Activated CD8-positive, alpha-beta T cell treated with anti-CD3 and anti-CD28 coated beads for 36 hours (primary cell): Measurements from ENCODE around the gene RIOK2. TPM values are rescaled to one million over a fixed set of nuclear protein-coding genes. Genes with fewer than 3 reads are reported as not detected.

Experiments
- ATAC-seq: fragments of 200-7000 bp; cut with Tn5 transposase; one replicate; pipeline ENCODE4 v1.10.0; 2021; ENCODE audit warnings: mild to moderate bottlenecking, moderate library complexity
- CTCF ChIA-PET: fragments of 350-600 bp; sonication (Branson Sonifier 250); formaldehyde crosslinking; loops from one replicate; lab custom pipeline; 2021; ENCODE audit warnings: antibody characterized with exemption; lab: Charles Lee
- POLR2A ChIA-PET: fragments of 350-600 bp; sonication (Branson Sonifier 250); formaldehyde crosslinking; loops from one replicate; lab custom pipeline; 2021; ENCODE audit warnings: antibody characterized with exemption; lab: Charles Lee
- DNase-seq: peaks from one replicate; pipeline ENCODE4 v3.0.0-alpha.2; 2020
- H3K27ac Mint-ChIP-seq: one replicate; pipeline ENCODE4 v1.8.0; 2021; ENCODE audit warnings: mild to moderate bottlenecking, mixed read lengths
- H3K27me3 Mint-ChIP-seq: one replicate; pipeline ENCODE4 v1.8.0; 2021; ENCODE audit warnings: mixed read lengths
- H3K36me3 Mint-ChIP-seq: one replicate; pipeline ENCODE4 v1.8.0; 2021; ENCODE audit warnings: low read depth, mixed read lengths
- H3K4me1 Mint-ChIP-seq: one replicate; pipeline ENCODE4 v1.8.0; 2021; ENCODE audit warnings: low read depth, mixed read lengths
- H3K4me3 Mint-ChIP-seq: one replicate; pipeline ENCODE4 v1.8.0; 2021; ENCODE audit warnings: mild to moderate bottlenecking, moderate library complexity, mixed read lengths
- H3K9me3 Mint-ChIP-seq: one replicate; pipeline ENCODE4 v1.8.0; 2021; ENCODE audit warnings: mixed read lengths
- intact Hi-C: fragments of 100-400 bp; cut with micrococcal nuclease; formaldehyde crosslinking; loops from one replicate; pipeline ENCODE4 v1.10.0; 2022
- total RNA-seq, 2 experiments: library from RNA; stranded (reverse); gene quantifications; one replicate each; pipeline ENCODE4 v1.2.3, GENCODE V29; 2021
- TF ChIP-seq, protein P1 (sequence below): fragments of 200-600 bp; IDR thresholded peaks from one replicate; pipeline ENCODE4 v1.8.0; 2022; ENCODE audit warnings: antibody characterized with exemption, mild to moderate bottlenecking

The RIOK2 gene
- total RNA-seq, 2 experiments from 2014 or later, result 31.7 to 33.1 TPM

DNA sequence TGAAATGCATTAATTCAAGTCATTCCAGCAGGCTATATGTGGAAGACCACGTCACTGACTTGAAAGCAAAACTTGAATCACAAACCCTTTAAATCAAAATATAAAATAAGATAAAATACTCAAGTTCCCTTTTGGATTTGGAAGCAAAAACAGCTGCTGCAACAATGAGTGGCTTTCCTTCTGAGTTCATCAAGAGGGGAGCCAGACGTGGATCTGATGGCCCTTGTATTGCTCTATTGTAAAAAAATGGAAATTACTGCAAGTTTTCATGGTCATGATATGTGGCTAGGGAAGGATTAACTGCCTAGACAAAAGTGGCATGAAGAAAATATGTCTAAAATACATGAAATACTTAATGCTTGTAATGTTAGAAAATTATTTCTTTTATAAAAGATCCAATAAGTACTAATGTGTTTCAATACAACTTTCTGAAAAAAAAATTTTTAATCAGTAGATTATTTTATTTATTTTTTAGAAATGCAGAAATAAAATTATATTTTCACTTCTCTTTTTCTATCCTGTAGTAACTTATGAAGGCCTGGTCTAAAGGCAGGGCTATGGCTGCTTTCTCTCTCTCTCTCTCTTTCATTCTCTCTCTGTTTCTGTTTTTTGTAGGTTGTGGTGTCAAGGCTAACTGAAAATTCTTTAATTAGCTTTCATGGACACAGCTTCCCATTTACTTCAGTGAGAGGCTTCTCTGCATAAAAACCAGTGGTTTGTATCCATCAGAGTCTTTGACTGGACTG is 64.6 kb downstream of the RIOK2 start:
- DNase-seq (no peak), ATAC-seq (no peak)
- TF ChIP-seq, protein P1, sequence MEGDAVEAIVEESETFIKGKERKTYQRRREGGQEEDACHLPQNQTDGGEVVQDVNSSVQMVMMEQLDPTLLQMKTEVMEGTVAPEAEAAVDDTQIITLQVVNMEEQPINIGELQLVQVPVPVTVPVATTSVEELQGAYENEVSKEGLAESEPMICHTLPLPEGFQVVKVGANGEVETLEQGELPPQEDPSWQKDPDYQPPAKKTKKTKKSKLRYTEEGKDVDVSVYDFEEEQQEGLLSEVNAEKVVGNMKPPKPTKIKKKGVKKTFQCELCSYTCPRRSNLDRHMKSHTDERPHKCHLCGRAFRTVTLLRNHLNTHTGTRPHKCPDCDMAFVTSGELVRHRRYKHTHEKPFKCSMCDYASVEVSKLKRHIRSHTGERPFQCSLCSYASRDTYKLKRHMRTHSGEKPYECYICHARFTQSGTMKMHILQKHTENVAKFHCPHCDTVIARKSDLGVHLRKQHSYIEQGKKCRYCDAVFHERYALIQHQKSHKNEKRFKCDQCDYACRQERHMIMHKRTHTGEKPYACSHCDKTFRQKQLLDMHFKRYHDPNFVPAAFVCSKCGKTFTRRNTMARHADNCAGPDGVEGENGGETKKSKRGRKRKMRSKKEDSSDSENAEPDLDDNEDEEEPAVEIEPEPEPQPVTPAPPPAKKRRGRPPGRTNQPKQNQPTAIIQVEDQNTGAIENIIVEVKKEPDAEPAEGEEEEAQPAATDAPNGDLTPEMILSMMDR, result no peak
- no peaks in the 10 kb centered on the region for H3K27me3 Mint-ChIP-seq
- ChIA-PET POLR2A (interaction anchor here (0.6 kb wide), 1 partner anchor 405 kb away, joined by 3 read pairs; no protein-coding TSS in a partner anchor), CTCF (no interaction called here)
- H3K27ac Mint-ChIP-seq, result no peak overlapping the region
- intact Hi-C loops, result no loop called here
- no peak overlapping the region for H3K4me3 Mint-ChIP-seq
- H3K4me1 Mint-ChIP-seq, result no peaks in the 10 kb centered on the region
- H3K9me3 Mint-ChIP-seq, result no peaks in the 10 kb centered on the region
- H3K36me3 Mint-ChIP-seq, result no peaks in the 10 kb centered on the region

DNA sequence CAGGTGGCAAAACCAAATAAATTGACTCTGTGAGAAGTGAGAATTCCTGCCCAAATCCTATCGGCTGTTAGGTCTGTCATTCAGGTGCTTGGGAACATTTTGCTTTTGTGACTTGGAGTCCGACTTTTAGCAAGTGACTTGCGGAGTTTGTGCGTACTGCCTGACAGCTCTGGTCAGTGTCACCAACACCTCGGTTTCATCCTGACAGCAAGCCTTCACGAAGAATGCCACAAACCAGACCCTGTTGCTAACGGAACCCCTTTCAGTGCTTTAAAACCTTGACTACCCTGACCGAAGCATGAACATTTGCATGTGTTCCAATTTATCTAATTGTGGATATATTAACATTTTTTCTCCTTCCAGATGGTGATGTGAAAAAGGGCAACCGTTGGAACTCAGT is 67.1 kb downstream of the RIOK2 start:
- TF ChIP-seq, protein P1, result no peak
- no peaks in the 10 kb centered on the region for H3K27me3 Mint-ChIP-seq
- H3K4me3 Mint-ChIP-seq, result no peak overlapping the region
- ChIA-PET CTCF (no interaction called here), POLR2A (no interaction called here)
- intact Hi-C loops, result no loop called here
- DNase-seq (no peak), ATAC-seq (no peak)
- peaks cover 11% of the 10 kb centered on the region for H3K4me1 Mint-ChIP-seq
- H3K36me3 Mint-ChIP-seq, result no peaks in the 10 kb centered on the region
- no peaks in the 10 kb centered on the region for H3K9me3 Mint-ChIP-seq
- no peak overlapping the region for H3K27ac Mint-ChIP-seq

DNA sequence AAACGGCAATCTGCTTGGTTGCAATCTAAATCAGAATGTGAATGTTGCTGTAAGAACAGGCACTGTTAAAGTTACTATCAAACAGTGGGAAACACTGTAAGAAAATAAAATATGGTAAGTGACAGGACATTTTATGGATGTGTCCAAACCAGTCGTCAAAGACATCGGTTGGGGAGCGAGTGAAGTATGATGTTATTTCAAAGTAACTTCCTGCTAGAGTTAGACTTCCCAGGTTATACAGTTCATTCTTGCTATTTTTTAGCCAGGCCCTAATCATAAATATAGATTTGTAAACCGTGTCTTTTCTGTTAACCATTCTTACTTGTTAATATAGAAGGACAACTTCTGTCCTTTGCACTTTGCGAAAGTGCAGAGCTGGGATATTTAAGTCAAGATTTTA is 70.8 kb downstream of the RIOK2 start:
- H3K27me3 Mint-ChIP-seq, result no peaks in the 10 kb centered on the region
- intact Hi-C loops, result no loop called here
- ChIA-PET POLR2A (no interaction called here), CTCF (interaction anchor here (1.0 kb wide), 1 partner anchor 30 kb away, joined by 4 read pairs; the partner anchor contains the start of gene LIX1)
- H3K27ac Mint-ChIP-seq, result no peak overlapping the region
- DNase-seq (no peak), ATAC-seq (no peak)
- H3K4me1 Mint-ChIP-seq, result peaks cover 11% of the 10 kb centered on the region
- no peak overlapping the region for H3K4me3 Mint-ChIP-seq
- no peaks in the 10 kb centered on the region for H3K36me3 Mint-ChIP-seq
- H3K9me3 Mint-ChIP-seq, result no peaks in the 10 kb centered on the region
- TF ChIP-seq, protein P1, result no peak

DNA sequence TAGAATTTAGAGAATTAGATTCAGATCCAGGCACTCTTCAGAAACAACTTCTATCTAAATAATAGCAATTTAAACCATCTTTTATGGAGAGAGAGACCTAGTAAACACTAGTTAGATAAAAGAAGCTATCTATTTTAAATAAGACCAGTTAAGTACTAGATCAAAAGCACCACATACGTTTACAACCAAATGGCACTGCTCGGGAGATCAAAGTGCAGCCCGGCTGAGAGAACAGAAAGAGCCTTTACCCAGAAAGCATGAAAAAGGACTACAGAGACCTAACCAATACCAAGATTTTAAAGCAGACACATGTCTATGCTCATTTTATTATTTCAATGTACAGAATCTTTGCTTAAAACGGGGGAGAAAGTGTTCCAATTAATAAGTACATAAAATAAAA is 71.4 kb downstream of the RIOK2 start:
- Mint-ChIP-seq H3K27ac (no peak overlapping the region), H3K4me1 (peaks cover 11% of the 10 kb centered on the region), H3K36me3 (no peaks in the 10 kb centered on the region), H3K9me3 (no peaks in the 10 kb centered on the region), H3K27me3 (no peaks in the 10 kb centered on the region), H3K4me3 (no peak overlapping the region)
- intact Hi-C loops, result no loop called here
- DNase-seq (peak; percentile 15), ATAC-seq (no peak)
- TF ChIP-seq, protein P1, result no peak
- ChIA-PET POLR2A (interaction anchor here (1.2 kb wide), 1 partner anchor 9 kb away, joined by 3 read pairs; no protein-coding TSS in a partner anchor), CTCF (interaction anchor here (1.2 to 1.6 kb wide), 4 partner anchors 10 to 115 kb away, joined by 3 to 6 read pairs (median 4); no protein-coding TSS in a partner anchor)

DNA sequence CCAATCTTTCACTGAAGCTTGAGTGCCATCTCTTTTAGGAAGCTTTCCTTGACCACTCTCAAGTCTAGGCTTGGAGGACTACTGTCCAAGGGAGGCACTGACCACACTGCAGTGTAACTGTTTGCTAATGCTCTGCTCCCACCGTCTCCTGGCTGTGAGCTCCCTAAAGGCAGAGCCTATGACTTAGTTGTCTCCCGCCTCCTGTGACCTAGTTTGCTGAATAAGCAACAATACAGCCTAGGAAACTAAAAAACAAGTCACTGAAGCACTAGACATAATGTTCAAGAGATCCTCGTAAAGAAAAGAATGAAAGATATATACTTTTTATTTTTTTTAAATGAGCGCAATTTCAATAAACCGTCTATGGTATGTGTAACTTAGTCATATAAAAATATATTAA is 72.0 kb downstream of the RIOK2 start:
- peaks cover 11% of the 10 kb centered on the region for H3K4me1 Mint-ChIP-seq
- H3K9me3 Mint-ChIP-seq, result no peaks in the 10 kb centered on the region
- intact Hi-C loops, result no loop called here
- H3K36me3 Mint-ChIP-seq, result no peaks in the 10 kb centered on the region
- ChIA-PET POLR2A (interaction anchor here (1.2 kb wide), 1 partner anchor 10 kb away, joined by 3 read pairs; no protein-coding TSS in a partner anchor), CTCF (interaction anchor here (1.2 to 1.6 kb wide), 4 partner anchors 11 to 114 kb away, joined by 3 to 6 read pairs (median 4); no protein-coding TSS in a partner anchor)
- TF ChIP-seq, protein P1, result no peak
- H3K4me3 Mint-ChIP-seq, result no peak overlapping the region
- H3K27me3 Mint-ChIP-seq, result no peaks in the 10 kb centered on the region
- no peak for ATAC-seq
- no peak for DNase-seq
- H3K27ac Mint-ChIP-seq, result no peak overlapping the region
